ENCODE measurements around the gene CEACAM1.
"Not testable (repeated sequence)": the region's sequence is repeated elsewhere in the genome, so short reads cannot be mapped to it uniquely, and the experiment has no call there.

CEACAM1 gene

DNA sequence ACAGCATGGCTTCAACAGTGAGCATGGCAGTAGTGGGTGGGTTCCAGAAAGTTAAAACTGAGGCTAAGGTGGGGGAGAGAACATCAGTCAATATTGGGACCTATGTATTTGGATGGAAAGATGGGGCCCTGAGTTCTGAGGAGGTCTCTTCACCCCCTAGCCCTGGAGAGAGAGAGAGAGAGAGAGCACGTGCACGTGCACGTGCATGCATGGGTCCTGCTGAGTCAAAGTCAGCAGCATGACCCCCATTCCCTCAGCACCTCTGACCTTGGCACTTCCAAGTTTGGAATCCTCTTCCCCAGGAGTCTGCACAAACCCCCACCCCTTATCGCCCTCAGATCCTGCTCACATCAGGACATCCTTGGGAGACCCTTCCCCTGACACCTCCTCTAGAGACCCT, 32.5 kb upstream of the CEACAM1 start:
- H3K36me3 ChIP-seq (ENCODE audit: control insufficient read depth, insufficient read depth, low read length): no peaks in the 10 kb centered on the region
- H3K4me1 ChIP-seq (ENCODE audit: control insufficient read depth, insufficient read depth, low read length, poor library complexity, severe bottlenecking): no peaks in the 10 kb centered on the region
- H3K4me3 ChIP-seq (ENCODE audit: insufficient read depth, low read depth, low read length, poor library complexity, severe bottlenecking): no peak overlapping the region
- H3K27me3 ChIP-seq (replicated peaks; ENCODE audit: control insufficient read depth, insufficient read depth, low read length, poor library complexity, severe bottlenecking): no peaks in the 10 kb centered on the region
- H3K9me3 ChIP-seq (ENCODE audit: control insufficient read depth, low read length): no peaks in the 10 kb centered on the region
- DNase-seq: no peak
- no peak overlapping the region for H3K27ac ChIP-seq (ENCODE audit: insufficient read depth, low read length, poor library complexity, severe bottlenecking)

DNA sequence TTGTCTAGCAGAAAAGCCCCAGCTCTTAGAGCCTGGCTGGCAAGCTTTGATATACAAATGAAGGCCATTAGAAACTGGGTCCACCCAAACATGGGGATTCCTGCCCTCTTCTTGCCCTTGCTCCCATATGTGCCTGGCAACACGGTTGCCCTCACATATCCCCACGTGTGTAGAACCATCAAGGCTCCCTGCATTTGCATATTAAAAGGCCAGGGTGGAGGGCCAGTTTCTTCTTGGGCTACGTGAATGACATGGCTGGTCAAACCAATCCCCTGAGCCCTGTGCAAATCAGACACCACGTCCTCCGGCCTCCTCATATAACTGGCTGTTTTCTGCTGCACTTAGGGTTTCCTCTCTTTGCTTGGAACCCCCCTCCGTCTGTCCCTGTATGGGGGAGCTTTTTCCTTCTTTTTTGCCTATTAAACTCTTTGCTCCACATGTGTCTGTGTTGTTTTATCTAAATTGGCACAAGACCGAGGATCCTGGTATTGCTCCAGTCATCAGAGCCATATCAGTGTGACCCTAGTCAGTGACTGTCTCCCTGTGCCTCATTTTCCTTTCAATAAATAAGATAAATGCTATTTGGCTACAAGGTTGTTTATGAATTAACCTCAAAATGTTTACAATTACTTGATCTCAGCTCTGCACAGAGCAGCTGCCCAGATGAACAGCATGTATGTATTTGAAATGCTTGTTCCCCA, 30.3 kb upstream of the CEACAM1 start:
- Histone ChIP-seq H3K27ac (ENCODE audit: insufficient read depth, low read length, poor library complexity, severe bottlenecking) (no peak overlapping the region), H3K4me1 (ENCODE audit: control insufficient read depth, insufficient read depth, low read length, poor library complexity, severe bottlenecking) (no peaks in the 10 kb centered on the region), H3K4me3 (ENCODE audit: insufficient read depth, low read depth, low read length, poor library complexity, severe bottlenecking) (no peak overlapping the region), H3K36me3 (ENCODE audit: control insufficient read depth, insufficient read depth, low read length) (no peaks in the 10 kb centered on the region), H3K27me3 (replicated peaks; ENCODE audit: control insufficient read depth, insufficient read depth, low read length, poor library complexity, severe bottlenecking) (peaks cover 3% of the 10 kb centered on the region), H3K9me3 (ENCODE audit: control insufficient read depth, low read length) (no peaks in the 10 kb centered on the region)
- DNase-seq: no peak

DNA sequence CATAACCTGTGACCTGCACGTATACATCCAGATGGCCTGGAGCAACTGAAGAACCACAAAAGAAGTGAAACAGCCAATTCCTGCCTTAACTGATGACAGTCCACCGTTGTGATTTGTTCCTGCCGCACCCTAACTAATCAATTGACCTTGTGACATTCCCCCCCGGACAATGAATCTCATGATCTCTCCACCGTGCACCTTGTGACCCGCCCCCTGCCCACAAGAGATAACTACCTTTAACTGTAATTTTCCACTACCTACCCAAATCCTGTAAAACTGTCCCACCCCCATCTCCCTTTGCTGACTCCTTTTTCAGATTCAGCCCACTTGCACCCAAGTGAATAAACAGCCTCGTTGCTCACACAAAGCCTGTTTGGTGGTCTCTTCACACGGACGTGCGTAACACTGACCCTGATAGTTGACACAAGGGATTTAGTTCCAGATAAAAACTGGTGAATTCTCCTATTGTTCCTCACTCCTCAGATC, 29.1 kb upstream of the CEACAM1 start:
- not testable (repeated sequence) for H3K4me1 ChIP-seq (ENCODE audit: control insufficient read depth, insufficient read depth, low read length, poor library complexity, severe bottlenecking); H3K36me3 ChIP-seq (ENCODE audit: control insufficient read depth, insufficient read depth, low read length); H3K4me3 ChIP-seq (ENCODE audit: insufficient read depth, low read depth, low read length, poor library complexity, severe bottlenecking); H3K27ac ChIP-seq (ENCODE audit: insufficient read depth, low read length, poor library complexity, severe bottlenecking); H3K9me3 ChIP-seq (ENCODE audit: control insufficient read depth, low read length); H3K27me3 ChIP-seq (replicated peaks; ENCODE audit: control insufficient read depth, insufficient read depth, low read length, poor library complexity, severe bottlenecking); DNase-seq

DNA sequence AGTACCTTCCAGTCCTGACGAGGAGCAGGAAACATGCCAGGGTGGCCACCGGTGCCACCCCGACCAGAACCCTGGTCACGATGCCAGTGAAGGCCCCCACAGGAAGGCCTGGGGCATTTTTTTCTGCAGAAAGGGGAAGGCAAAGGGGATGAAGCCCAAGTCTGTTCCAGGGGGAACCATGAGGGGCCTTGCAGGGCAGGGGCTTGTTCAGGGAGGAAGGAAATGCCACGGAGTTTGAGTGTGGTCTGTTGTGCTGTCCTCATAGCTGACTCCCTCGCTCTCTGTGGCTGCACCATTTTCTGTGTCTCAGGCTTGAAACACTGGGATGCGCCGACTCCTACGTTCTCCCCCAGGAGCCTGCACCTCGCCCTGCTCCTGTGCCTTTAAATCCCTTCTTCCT, 27.5 kb upstream of the CEACAM1 start:
- Histone ChIP-seq H3K9me3 (ENCODE audit: control insufficient read depth, low read length) (no peaks in the 10 kb centered on the region), H3K4me3 (ENCODE audit: insufficient read depth, low read depth, low read length, poor library complexity, severe bottlenecking) (no peak overlapping the region), H3K36me3 (ENCODE audit: control insufficient read depth, insufficient read depth, low read length) (no peaks in the 10 kb centered on the region), H3K27me3 (replicated peaks; ENCODE audit: control insufficient read depth, insufficient read depth, low read length, poor library complexity, severe bottlenecking) (peaks cover 3% of the 10 kb centered on the region), H3K27ac (ENCODE audit: insufficient read depth, low read length, poor library complexity, severe bottlenecking) (no peak overlapping the region), H3K4me1 (ENCODE audit: control insufficient read depth, insufficient read depth, low read length, poor library complexity, severe bottlenecking) (no peaks in the 10 kb centered on the region)
- DNase-seq: no peak

DNA sequence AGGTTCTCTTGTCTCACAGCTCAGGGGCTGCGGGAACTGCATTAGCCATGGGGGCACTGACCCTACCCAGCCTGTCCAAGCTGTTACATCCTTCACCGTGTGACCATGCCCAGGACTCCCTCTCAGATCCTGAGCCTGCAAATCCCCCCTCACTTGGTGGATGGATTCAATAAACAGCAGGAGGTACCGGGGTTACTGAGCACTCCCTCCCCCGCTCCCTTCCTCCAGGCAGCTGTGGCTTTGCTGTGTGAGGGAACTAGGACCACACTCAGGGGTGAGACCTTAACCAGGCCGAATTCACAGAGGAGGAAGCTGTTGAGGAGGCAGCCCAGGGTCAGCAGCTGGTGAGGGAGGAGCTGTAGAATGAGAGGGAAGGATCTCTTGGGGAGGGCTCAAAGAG, 27.0 kb upstream of the CEACAM1 start:
- Histone ChIP-seq H3K9me3 (ENCODE audit: control insufficient read depth, low read length) (no peaks in the 10 kb centered on the region), H3K27me3 (replicated peaks; ENCODE audit: control insufficient read depth, insufficient read depth, low read length, poor library complexity, severe bottlenecking) (peaks cover 3% of the 10 kb centered on the region), H3K4me1 (ENCODE audit: control insufficient read depth, insufficient read depth, low read length, poor library complexity, severe bottlenecking) (no peaks in the 10 kb centered on the region), H3K27ac (ENCODE audit: insufficient read depth, low read length, poor library complexity, severe bottlenecking) (no peak overlapping the region), H3K4me3 (ENCODE audit: insufficient read depth, low read depth, low read length, poor library complexity, severe bottlenecking) (no peak overlapping the region), H3K36me3 (ENCODE audit: control insufficient read depth, insufficient read depth, low read length) (no peaks in the 10 kb centered on the region)
- DNase-seq: no peak

DNA sequence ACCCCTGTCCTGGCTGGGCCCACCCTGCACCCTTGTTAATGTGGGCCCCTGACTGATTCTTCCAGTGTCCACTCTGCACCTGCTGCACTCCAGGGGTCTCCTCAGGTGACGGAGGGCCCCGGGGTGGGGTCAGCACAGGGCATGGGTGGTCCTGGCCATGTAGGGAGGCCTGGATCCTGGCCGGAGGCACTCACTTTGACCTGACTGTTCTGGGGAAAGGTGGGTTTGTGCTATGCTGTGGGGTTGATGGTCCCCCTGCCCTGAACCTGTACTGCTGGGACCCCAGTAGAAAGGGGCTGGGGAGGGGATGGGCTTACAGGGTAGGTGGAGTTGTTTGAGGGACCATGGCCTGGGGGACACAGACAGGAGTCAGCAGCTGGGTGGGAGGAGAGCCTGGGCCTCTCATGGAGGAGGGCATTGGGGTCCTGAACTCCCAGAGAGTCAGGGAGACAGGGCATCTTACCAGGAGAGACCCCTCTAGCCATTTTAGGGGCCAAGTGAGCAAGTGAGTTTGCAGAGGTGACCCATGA, 25.8 kb upstream of the CEACAM1 start:
- Histone ChIP-seq H3K27me3 (replicated peaks; ENCODE audit: control insufficient read depth, insufficient read depth, low read length, poor library complexity, severe bottlenecking) (peaks cover 3% of the 10 kb centered on the region), H3K36me3 (ENCODE audit: control insufficient read depth, insufficient read depth, low read length) (no peaks in the 10 kb centered on the region), H3K4me1 (ENCODE audit: control insufficient read depth, insufficient read depth, low read length, poor library complexity, severe bottlenecking) (no peaks in the 10 kb centered on the region), H3K9me3 (ENCODE audit: control insufficient read depth, low read length) (no peaks in the 10 kb centered on the region), H3K4me3 (ENCODE audit: insufficient read depth, low read depth, low read length, poor library complexity, severe bottlenecking) (no peak overlapping the region), H3K27ac (ENCODE audit: insufficient read depth, low read length, poor library complexity, severe bottlenecking) (no peak overlapping the region)
- no peak for DNase-seq

DNA sequence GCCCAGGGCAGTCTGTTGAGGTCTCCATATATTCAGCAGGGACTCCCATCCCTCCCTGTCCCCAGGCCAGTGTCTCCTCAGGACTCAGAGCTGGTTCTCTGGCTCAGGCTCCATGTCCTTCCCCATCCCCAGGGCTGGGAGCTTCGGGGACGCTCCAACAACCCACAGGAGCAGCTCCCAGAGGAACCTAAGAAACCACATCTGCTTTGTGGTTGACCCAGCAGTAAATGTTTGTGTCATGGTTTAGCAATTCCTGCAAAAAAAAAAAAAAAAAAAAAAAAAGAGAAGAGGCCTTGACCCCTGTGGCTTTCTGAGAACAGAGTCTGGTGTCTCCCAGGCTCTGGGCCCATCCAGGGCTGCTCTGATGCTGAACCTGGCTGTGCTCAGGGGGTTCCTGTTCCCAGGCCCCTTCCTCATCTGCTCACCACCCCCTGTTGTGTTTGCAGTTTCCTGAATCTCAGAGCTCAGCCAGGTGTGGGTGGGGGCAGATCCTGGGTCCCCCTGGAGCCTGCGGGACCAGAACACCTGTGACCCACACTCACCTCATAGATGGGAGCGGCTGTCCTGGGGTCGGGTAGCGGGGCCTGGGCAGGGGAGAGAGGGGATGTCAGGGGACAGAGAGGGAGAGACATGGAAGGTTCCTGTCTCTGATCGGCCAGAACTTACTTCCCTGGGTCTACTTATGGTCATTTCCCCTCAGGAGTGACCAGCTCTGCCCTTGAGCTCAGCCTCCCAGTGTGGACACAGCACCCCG, 25.2 kb upstream of the CEACAM1 start:
- Histone ChIP-seq H3K27me3 (replicated peaks; ENCODE audit: control insufficient read depth, insufficient read depth, low read length, poor library complexity, severe bottlenecking) (peaks cover 3% of the 10 kb centered on the region), H3K9me3 (ENCODE audit: control insufficient read depth, low read length) (no peaks in the 10 kb centered on the region), H3K36me3 (ENCODE audit: control insufficient read depth, insufficient read depth, low read length) (no peaks in the 10 kb centered on the region), H3K4me3 (ENCODE audit: insufficient read depth, low read depth, low read length, poor library complexity, severe bottlenecking) (no peak overlapping the region), H3K4me1 (ENCODE audit: control insufficient read depth, insufficient read depth, low read length, poor library complexity, severe bottlenecking) (no peaks in the 10 kb centered on the region), H3K27ac (ENCODE audit: insufficient read depth, low read length, poor library complexity, severe bottlenecking) (no peak overlapping the region)
- DNase-seq: no peak

DNA sequence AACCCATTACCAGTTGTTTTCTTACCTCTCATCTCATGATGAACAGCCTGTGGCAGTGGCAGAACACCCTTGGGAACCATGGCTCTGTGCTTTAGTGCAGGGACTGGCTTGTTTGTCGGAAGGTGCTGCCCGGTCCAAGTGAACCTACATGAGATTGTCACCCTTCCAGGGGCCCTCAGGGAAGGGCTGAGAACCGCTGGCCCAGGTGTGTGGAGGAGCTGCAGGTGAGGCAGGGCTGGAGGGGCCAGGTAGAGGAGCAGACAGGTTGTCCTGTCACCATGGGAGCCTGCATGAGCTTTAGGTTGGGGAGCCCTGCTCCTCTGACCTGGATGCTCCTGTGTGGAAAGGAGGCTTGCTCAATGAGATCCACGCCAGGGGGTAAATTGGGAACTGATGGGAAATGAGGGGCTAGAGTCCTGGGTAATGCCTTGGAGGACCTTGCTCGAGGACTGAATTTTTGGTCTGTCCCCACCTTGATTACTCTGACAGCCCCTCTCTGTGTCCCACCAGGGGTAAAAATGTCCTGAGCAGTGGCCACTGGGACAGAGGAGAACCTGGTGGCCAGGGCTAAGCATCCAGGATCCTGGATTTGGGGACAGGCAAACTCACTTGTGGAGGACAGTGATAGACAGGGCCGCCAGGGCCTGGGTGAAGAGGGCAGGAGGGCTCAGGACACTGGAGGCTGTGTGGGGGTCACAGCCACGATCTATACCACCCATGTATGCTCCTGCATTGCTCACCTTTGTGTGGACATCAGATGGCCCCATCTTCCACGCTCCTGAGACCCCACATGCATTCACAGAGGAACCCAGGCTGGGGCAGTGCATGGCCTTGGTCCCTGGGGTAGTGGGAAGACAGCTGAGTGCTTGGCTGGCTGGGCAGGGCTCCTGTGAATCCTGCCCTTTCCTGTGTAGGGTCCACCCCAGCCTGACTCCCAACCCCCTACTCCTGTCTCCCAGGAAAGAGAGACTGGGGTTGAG, 24.1 kb upstream of the CEACAM1 start:
- no peak for DNase-seq
- Histone ChIP-seq H3K4me1 (ENCODE audit: control insufficient read depth, insufficient read depth, low read length, poor library complexity, severe bottlenecking) (no peaks in the 10 kb centered on the region), H3K27ac (ENCODE audit: insufficient read depth, low read length, poor library complexity, severe bottlenecking) (no peak overlapping the region), H3K9me3 (ENCODE audit: control insufficient read depth, low read length) (no peaks in the 10 kb centered on the region), H3K4me3 (ENCODE audit: insufficient read depth, low read depth, low read length, poor library complexity, severe bottlenecking) (no peak overlapping the region), H3K27me3 (replicated peaks; ENCODE audit: control insufficient read depth, insufficient read depth, low read length, poor library complexity, severe bottlenecking) (peaks cover 3% of the 10 kb centered on the region), H3K36me3 (ENCODE audit: control insufficient read depth, insufficient read depth, low read length) (no peaks in the 10 kb centered on the region)

DNA sequence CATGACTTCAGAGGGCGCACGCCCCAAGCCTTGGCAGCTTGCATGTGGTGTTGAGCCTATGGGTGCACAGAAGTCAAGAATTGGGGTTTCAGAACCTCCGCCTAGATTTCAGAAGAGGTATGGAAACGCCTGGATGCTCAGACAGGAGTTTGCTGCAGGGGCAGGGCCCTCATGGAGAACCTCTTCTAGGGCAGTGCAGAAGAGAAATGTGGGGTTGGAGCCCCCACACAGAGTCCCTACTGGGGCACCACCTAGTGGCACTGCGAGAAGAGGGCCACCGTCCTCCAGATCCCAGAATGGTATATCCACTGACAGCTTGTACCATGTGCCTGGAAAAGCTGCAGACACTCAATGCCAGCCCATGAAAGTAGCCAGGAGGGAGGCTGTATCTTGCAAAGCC, 22.2 kb upstream of the CEACAM1 start:
- DNase-seq; H3K27ac ChIP-seq (ENCODE audit: insufficient read depth, low read length, poor library complexity, severe bottlenecking); H3K4me1 ChIP-seq (ENCODE audit: control insufficient read depth, insufficient read depth, low read length, poor library complexity, severe bottlenecking); H3K27me3 ChIP-seq (replicated peaks; ENCODE audit: control insufficient read depth, insufficient read depth, low read length, poor library complexity, severe bottlenecking); H3K9me3 ChIP-seq (ENCODE audit: control insufficient read depth, low read length); H3K36me3 ChIP-seq (ENCODE audit: control insufficient read depth, insufficient read depth, low read length); H3K4me3 ChIP-seq (ENCODE audit: insufficient read depth, low read depth, low read length, poor library complexity, severe bottlenecking): not testable (repeated sequence)

All from effector memory CD4-positive, alpha-beta T cell (primary cell).